Stimulated activated effector memory CD8-positive, alpha-beta T cell treated with anti-CD3 and anti-CD28 coated beads, Interleukin-12 subunit alpha, Interleukin-12 subunit beta, amount 100 ng/mL, for 72 hours (primary cell): ENCODE results near the gene CDK6.
"Not testable (repeated sequence)": the region's sequence is repeated elsewhere in the genome, so short reads cannot be mapped to it uniquely, and the experiment has no call there.

ENCODE experiments used
- ATAC-seq: fragments of 150-1000 bp; cut with Tn5 transposase; 2 replicates; pipeline ENCODE4 v1.10.0; 2021
- DNase-seq, 2 donors: peaks; one replicate each; pipeline ENCODE4 v3.0.0; 2021 to 2022; ENCODE audit warnings: low spot score in 2 of 2
- H3K27ac Mint-ChIP-seq: one replicate; pipeline ENCODE4 v1.8.0; 2022; ENCODE audit warnings: mild to moderate bottlenecking, mixed read lengths
- H3K36me3 Mint-ChIP-seq: one replicate; pipeline ENCODE4 v1.8.0; 2022; ENCODE audit warnings: mild to moderate bottlenecking, mixed read lengths
- H3K4me1 Mint-ChIP-seq: one replicate; pipeline ENCODE4 v1.8.0; 2022; ENCODE audit warnings: mixed read lengths
- H3K4me3 Mint-ChIP-seq: one replicate; pipeline ENCODE4 v1.8.0; 2022; ENCODE audit warnings: mild to moderate bottlenecking, mixed read lengths
- H3K9me3 Mint-ChIP-seq: one replicate; pipeline ENCODE4 v1.8.0; 2022; ENCODE audit warnings: mixed read lengths

CDK6 gene

DNA sequence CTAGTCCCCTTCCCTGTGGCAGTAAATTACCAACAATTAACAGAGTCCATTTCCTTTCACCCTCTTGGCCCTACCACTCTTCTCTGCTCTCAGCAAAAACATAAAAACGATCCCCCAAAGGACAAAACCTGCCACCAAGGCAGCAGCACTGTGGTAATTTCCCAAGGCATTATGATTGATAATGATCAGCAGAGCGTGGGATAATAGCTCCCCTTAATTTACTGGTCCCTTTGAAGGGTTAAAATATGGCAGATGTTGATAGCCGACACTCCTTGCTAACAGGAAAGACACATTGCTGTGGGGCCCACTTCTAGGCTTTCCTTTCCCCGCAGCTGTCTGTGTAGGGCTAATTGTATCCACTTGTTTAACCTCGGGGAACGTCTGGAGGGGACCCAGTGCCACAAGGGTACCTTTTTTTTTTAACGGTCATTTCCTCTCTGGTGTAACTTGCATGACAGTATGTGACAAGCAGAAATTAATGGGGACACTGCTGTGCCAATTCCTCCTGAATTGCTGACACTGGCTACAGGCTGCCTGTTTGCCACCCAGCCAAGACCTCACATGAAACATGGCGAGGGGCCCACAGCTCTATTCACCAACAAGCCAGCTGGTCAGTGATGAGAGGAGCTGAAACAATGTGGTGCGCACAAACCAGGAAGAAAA lies 81.3 kb downstream of the CDK6 start:
- Mint-ChIP-seq H3K4me1 (peaks cover 52% of the 10 kb centered on the region), H3K4me3 (no peak overlapping the region), H3K9me3 (no peaks in the 10 kb centered on the region), H3K36me3 (peaks cover 84% of the 10 kb centered on the region), H3K27ac (peak overlapping the region; percentile 21)
- no peak for DNase-seq
- no peak for ATAC-seq

DNA sequence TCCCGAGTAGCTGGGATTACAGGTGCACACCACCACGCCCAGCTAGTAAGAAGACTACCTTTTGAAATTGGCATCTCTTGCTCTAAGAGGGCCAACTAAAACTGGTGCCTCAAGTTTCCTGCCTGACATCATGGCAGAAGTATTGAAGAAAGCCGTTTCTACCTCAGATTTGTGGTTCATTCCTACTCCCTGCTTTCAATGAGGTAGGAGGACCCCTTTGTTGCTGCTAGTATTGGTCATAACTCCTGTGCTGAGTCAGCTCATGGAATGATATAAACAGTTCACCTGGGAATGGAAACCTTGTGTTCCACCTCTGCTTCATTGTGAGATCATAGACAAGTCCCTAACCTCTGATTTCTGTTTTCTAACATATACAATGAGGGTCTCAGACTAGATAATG lies 82.8 kb downstream of the CDK6 start:
- peaks cover 63% of the 10 kb centered on the region for H3K4me1 Mint-ChIP-seq
- peak overlapping the region; percentile 21 for H3K27ac Mint-ChIP-seq

GRCh38 chr7:92751902-92752901 lies 84.2 kb downstream of the CDK6 start:
- peak; percentile 85 for ATAC-seq
- Mint-ChIP-seq H3K36me3 (peaks cover 68% of the 10 kb centered on the region), H3K4me1 (peaks cover 70% of the 10 kb centered on the region), H3K4me3 (no peak overlapping the region), H3K27ac (peak overlapping the region; percentile 54), H3K9me3 (no peaks in the 10 kb centered on the region)
- DNase-seq, result no peak

More for the DNA sequence above, 82.8 kb downstream of the CDK6 start:
- Mint-ChIP-seq H3K36me3 (peaks cover 80% of the 10 kb centered on the region), H3K9me3 (no peaks in the 10 kb centered on the region), H3K4me3 (no peak overlapping the region)
- ATAC-seq, result no peak
- DNase-seq, result no peak

DNA sequence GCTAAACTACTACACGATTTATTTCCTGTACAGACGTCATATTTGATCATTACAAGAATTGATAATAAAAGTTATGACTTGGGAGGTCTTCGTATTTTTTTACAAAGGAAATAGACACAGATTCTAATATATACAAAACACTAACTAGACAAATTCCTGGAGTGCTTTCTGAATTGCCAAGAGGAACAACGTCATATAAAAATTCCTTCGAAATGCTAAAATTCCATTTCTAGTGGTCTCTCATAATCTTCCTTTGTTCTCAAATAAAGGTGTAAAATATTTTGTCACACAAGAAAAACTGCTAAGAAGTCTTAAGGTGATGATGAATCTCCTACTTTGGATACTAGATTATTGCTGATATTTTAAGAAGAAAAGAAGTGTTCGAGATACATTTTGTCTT lies 85.4 kb downstream of the CDK6 start:
- H3K27ac Mint-ChIP-seq, result no peak overlapping the region
- DNase-seq (no peak), ATAC-seq (no peak)
- H3K9me3 Mint-ChIP-seq, result no peaks in the 10 kb centered on the region
- H3K4me1 Mint-ChIP-seq, result peaks cover 75% of the 10 kb centered on the region
- no peak overlapping the region for H3K4me3 Mint-ChIP-seq
- peaks cover 68% of the 10 kb centered on the region for H3K36me3 Mint-ChIP-seq

DNA sequence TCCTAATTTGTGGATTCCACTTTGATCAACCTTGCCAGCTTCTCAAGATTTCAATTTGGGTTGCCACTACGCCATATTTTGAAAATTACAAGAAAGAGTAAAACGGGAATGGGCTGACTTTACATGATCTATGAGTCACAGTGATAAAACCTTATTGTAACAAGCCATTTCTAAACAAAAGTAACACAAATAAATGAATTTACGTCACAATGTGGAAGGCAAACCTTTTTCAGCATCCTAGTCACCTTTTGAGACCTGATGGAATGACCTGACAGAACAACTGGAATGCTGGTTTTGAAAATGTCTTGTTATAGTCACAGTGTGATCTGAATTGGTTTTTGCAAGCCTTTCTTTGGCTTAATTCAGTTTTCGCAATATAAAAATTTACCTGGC lies 85.9 kb downstream of the CDK6 start:
- H3K27ac Mint-ChIP-seq, result peak overlapping the region; percentile 63
- peaks cover 68% of the 10 kb centered on the region for H3K36me3 Mint-ChIP-seq
- peaks cover 75% of the 10 kb centered on the region for H3K4me1 Mint-ChIP-seq
- ATAC-seq (no peak), DNase-seq (no peak)
- no peaks in the 10 kb centered on the region for H3K9me3 Mint-ChIP-seq
- H3K4me3 Mint-ChIP-seq, result no peak overlapping the region

DNA sequence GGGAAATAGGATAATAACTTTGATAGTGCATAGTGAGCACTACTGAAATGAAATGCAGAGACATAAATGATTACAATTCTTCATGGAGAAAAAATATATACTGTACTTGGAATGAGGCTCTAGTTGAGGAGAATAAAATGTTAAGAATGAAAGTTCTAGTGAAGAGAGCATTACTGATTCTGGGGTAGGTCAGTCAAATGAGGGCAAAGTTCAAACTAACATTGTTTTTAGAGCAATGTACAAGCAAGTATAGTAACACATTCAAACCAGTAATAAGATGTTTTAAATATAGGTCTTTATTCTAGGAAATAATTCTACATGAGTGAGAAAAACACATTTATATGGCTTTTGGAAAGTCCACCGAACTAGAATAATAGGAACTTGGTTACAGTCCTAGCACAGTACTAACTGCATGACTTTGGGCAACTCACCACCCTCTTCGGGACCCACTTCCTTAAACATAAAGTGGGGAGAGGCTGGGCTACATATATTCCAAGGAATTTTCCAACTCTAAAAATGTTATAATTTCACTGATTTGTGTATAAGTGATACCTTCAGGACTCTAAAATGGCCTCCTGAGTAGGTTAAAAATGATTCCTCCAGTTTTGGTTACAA lies 86.4 kb downstream of the CDK6 start:
- ATAC-seq (peak; percentile 48), DNase-seq (no peak)
- H3K4me3 Mint-ChIP-seq, result no peak overlapping the region
- H3K9me3 Mint-ChIP-seq, result no peaks in the 10 kb centered on the region
- H3K27ac Mint-ChIP-seq, result peak overlapping the region; percentile 63
- peaks cover 70% of the 10 kb centered on the region for H3K4me1 Mint-ChIP-seq
- H3K36me3 Mint-ChIP-seq, result peaks cover 66% of the 10 kb centered on the region

GRCh38 chr7:92749327-92749755 lies 87.0 kb downstream of the CDK6 start:
- H3K4me1 Mint-ChIP-seq, result peaks cover 65% of the 10 kb centered on the region
- H3K9me3 Mint-ChIP-seq, result no peaks in the 10 kb centered on the region
- no peak for DNase-seq
- peaks cover 67% of the 10 kb centered on the region for H3K36me3 Mint-ChIP-seq
- ATAC-seq, result peak; percentile 68
- H3K27ac Mint-ChIP-seq, result peak overlapping the region; percentile 63
- H3K4me3 Mint-ChIP-seq, result no peak overlapping the region

- Mint-ChIP-seq H3K4me1 (peaks cover 65% of the 10 kb centered on the region), H3K27ac (no peak overlapping the region), H3K9me3 (peaks cover 5% of the 10 kb centered on the region), H3K36me3 (peaks cover 67% of the 10 kb centered on the region), H3K4me3 (no peak overlapping the region)
- no peak for DNase-seq
- no peak for ATAC-seq
These were observed 87.9 kb downstream of the CDK6 start for GRCh38 chr7:92748495-92748894.

DNA sequence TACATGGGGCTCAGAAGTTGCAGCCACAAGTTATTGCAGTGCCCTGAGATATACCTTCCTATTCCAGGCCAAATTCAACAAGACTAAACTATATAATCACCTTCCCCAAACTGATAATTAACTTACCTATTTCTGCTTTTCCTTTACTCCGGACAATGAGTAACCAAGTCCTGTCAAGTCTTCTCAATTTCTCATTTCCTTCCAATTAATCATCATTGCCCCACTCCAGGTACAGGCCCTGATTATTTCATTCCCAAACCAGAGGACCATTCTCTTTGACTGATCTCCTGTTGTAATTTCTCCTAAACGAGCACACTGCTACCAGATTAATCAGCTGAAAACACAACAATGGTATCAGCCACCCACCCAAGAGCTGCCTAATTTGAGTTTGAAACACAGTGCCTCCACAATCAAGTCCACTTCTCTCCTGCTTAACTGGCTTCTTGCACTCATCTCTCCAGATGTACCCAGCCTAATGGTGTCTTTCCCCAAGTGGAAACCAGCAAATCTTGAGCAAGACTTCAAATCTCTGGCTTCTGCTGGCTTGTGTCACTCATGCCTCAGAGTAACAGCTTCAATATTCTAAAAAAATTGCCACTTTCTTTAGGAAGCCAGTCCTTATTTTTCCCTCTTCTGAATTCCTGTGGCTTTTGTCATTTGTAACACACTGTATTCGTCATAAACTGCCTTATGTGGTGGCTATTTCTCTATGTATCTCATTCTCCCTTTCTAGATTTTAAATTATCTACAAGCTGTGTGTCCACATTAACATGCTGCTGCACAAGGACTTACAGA lies 89.1 kb downstream of the CDK6 start:
- H3K36me3 Mint-ChIP-seq, result peaks cover 72% of the 10 kb centered on the region
- peaks cover 60% of the 10 kb centered on the region for H3K4me1 Mint-ChIP-seq
- H3K27ac Mint-ChIP-seq, result peak overlapping the region; percentile 68
- no peak overlapping the region for H3K4me3 Mint-ChIP-seq
- peaks cover 7% of the 10 kb centered on the region for H3K9me3 Mint-ChIP-seq
- DNase-seq (no peak), ATAC-seq (no peak)

GRCh38 chr7:92745241-92745640 lies 91.1 kb downstream of the CDK6 start:
- Mint-ChIP-seq H3K36me3 (peaks cover 70% of the 10 kb centered on the region), H3K4me1 (peaks cover 64% of the 10 kb centered on the region)
- no peak for ATAC-seq

DNA sequence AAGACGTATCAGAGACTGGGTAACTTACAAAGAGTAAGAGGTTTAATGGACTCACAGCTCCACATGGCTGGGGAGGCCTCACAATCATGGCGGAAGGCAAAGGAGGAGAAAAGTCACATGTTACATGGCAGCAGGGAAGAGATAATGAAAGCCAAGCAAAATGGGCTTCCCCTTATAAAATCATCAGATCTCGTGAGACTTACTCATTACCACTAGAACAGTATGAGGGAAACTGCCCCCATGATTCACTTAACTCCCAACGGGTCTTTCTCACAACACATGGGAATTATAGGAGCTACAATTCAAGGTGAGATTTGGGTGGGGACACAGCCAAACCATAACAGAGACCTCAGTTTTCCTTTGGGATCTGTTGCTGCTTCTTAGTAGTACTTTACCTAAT lies 92.2 kb downstream of the CDK6 start:
- Mint-ChIP-seq H3K36me3 (peaks cover 66% of the 10 kb centered on the region), H3K27ac (peak overlapping the region; percentile 79), H3K4me1 (peaks cover 65% of the 10 kb centered on the region)
- not testable (repeated sequence) for H3K4me3 Mint-ChIP-seq, DNase-seq, ATAC-seq, H3K9me3 Mint-ChIP-seq

More at GRCh38 chr7:92745241-92745640, 91.1 kb downstream of the CDK6 start:
- no peak overlapping the region for H3K27ac Mint-ChIP-seq
- peaks cover 7% of the 10 kb centered on the region for H3K9me3 Mint-ChIP-seq
- DNase-seq, result no peak
- no peak overlapping the region for H3K4me3 Mint-ChIP-seq

DNA sequence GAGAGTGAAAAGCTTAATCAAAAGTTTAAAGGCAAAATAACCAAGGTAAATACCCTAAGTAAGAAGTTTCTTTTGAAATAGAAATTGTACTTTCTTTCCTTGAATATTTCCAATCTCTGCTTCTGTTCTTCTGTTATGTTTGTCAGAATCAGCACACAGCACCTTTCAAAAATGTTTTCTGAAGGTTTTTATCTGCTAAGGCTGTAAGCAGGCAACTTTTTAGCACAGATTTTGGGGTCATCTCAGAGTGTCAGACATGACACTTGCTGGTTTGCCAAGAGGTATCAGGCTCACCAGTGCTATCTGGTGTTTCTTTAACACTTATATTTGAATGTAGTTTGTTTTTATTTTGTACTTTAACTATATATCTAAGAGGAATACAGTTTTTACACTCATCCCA lies 94.2 kb downstream of the CDK6 start:
- peaks cover 78% of the 10 kb centered on the region for H3K36me3 Mint-ChIP-seq
- no peak for ATAC-seq
- H3K4me1 Mint-ChIP-seq, result peaks cover 67% of the 10 kb centered on the region
- peaks cover 7% of the 10 kb centered on the region for H3K9me3 Mint-ChIP-seq
- H3K4me3 Mint-ChIP-seq, result no peak overlapping the region
- H3K27ac Mint-ChIP-seq, result no peak overlapping the region
- no peak for DNase-seq

DNA sequence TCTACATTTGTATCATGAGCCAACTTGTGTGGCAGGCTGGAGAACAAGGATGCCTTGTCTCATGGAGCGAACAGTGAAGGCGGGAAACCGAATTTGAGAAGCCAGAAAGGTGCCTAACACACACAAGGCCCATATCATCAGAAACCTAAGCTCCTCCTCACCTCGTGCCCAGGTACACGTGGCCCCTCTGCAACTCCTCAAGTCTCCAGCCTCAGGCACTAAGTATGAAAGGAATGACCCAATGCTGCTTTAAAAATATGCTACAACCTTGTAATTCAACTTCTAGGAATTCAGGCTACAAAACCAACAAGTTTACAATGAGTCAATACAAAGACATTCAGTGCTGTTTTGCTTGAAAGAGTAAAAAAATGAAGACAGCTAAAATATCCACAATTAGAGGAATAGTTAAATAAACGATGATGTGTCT lies 95.7 kb downstream of the CDK6 start:
- peaks cover 65% of the 10 kb centered on the region for H3K4me1 Mint-ChIP-seq

GRCh38 chr7:92740134-92740533 lies 96.2 kb downstream of the CDK6 start:
- ATAC-seq (no peak), DNase-seq (no peak)
- peaks cover 7% of the 10 kb centered on the region for H3K9me3 Mint-ChIP-seq
- peaks cover 76% of the 10 kb centered on the region for H3K36me3 Mint-ChIP-seq
- H3K4me3 Mint-ChIP-seq, result no peak overlapping the region
- H3K27ac Mint-ChIP-seq, result peak overlapping the region; percentile 71
- H3K4me1 Mint-ChIP-seq, result peaks cover 63% of the 10 kb centered on the region

More for the DNA sequence above, 95.7 kb downstream of the CDK6 start:
- H3K27ac Mint-ChIP-seq, result peak overlapping the region; percentile 71
- H3K9me3 Mint-ChIP-seq, result peaks cover 7% of the 10 kb centered on the region
- peaks cover 76% of the 10 kb centered on the region for H3K36me3 Mint-ChIP-seq
- H3K4me3 Mint-ChIP-seq, result no peak overlapping the region
- DNase-seq (no peak), ATAC-seq (no peak)
